Brain pericyte (primary cell): ENCODE data around the gene MRGPRF.

Experiments
- DNase-seq: peaks from one replicate; pipeline ENCODE4 v3.0.0-alpha.2; 2012; ENCODE audit warnings: low read depth, low spot score

MRGPRF gene

DNA sequence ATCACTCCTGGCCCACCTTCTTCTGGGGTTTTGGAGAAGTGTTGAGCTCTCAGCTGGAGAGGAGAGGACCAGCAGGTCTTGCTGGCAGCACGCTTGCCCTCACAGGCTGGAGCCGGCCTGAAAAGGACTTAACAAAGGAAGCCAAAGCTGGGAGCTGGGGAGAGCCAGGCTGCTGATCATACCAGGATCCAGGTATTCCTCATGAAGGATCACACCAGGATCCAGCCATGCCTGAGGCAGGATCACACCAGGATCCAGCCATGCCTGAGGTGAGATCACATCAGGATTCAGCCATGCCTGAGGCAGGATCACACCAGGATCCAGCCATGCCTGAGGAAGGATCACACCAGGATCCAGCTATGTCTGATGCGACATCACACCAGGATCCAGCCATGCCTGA, 49.3 kb downstream of the MRGPRF start:
- DNase-seq, result no peak

DNA sequence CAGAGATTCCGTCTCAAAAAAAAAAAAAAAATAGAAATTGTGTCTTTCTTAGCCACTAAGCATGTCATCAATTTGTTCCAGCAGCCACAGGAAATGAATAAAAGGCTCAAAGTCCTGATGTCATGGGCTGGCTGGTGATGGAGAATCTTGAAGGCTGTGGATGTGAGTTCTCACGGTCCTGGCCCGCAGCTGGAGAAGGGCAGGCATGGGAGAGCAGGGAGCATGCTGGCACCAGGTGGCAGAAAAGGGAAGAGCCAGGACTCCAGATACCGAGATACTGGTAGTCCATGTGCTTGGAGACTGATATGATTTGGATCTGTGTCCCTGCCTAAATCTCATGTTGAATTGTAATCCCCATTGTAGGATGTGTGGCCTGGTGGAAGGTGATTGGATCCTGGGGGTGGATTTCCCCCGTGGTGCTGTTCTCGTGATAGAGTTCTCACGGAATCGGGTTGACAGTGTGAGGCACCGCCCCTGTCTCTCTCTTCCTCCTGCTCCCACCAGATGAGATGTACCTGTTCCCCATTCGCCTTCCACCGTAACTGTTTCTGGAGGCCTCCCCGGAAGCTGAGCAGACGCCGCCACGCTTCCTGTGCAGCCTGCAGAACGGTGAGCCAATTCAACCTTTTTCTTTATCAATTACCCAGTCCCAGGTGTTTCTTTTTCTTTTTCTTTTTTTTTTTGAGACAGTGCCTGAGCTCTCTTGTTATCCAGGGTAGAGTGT, 50.4 kb downstream of the MRGPRF start:
- no peak for DNase-seq

DNA sequence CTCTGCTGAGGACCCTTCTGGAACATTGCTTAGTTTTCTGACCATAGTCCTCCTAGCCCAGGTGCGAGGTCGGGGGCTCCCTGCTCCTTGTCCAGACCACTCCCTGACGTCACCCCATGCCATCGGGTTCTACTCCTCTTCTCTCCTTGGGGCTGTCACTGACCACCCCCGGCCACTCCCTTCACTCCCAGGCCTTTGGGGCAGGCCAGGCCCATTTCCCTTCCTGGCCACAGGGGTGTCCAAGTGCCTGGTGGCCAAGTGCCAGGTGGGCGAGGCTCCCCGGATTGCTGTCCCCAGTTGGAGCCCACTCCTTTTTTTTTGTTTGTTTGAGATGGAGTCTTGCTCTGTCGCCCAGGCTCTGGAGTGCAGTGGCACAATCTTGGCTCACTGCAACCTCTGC, 51.8 kb downstream of the MRGPRF start:
- DNase-seq, result no peak

DNA sequence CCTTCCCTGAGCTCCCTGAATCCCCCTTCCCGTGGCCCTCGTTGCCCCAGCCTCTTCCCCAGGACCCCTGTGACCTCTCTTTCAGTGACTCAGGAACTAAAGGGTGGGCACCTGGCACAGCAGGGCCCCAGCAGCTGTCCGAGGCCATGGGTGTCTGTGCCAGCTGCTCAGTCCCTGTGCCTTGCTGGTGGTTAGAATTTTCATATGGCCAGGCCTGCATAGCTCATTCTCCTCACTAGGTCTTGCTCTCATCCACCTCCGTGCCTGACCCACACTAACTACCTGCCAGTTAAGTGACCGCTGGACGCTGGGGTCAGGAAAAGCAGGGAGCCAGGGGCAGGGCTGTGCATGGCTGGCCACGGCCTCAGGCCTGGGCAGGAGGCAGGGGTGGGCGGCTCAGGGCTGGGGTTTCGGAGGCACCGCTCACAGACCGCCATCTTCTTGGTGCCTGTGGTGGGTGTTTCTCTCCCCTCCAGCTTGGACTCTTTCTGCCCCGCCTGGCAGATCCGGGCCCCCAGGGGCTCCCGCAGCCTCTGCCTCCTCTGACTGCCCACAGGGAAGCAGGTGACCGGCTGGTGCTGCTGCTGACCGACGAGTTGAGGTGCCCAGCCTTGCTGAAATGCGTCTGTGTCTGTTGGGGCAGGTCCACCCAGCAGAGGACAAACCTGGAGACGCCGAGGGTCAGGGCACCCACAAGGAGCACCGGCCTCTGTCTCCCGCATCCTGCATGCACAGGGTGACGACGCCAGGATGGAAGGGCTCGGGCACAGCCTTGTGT, 52.6 kb downstream of the MRGPRF start:
- no peak for DNase-seq

DNA sequence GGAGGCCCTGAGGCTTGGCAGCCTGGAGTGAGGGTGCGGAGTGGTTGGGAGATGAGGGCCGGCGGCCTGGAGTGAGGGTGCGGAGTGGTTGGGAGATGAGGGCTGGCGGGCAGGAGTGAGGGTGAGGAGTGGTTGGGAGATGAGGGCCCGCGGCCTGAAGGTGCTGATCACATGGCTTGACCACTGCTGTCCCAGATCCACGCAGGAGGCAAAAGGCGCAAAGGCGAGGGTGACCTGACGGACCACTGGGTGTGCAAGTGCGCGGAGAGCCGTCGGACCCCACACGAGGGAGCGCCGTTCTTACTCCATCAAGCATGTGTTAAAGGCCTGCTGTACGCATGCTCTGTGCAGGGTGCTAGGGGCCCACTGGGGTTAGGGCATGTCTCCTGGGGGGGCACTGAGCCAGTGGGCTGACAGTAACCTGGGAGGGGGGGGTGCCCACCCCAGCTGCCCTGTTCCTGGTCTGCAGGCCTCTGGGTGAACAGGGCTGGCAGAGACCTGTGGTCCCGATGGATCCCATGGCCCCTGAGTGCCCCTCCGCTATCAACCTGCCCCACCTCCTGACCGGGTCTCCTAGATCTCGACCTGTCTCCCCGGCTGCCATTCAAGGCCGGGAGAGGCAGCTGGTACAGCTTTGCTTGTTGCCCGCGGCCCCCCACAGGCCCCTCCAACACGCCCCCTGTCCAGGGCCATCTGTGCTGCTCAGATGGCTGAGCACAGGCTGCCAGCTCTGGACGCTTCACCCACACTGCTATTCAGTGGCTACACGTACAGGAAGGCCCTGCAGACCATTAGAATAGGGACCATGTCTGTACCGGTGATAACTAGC, 53.4 kb downstream of the MRGPRF start:
- DNase-seq, result no peak

DNA sequence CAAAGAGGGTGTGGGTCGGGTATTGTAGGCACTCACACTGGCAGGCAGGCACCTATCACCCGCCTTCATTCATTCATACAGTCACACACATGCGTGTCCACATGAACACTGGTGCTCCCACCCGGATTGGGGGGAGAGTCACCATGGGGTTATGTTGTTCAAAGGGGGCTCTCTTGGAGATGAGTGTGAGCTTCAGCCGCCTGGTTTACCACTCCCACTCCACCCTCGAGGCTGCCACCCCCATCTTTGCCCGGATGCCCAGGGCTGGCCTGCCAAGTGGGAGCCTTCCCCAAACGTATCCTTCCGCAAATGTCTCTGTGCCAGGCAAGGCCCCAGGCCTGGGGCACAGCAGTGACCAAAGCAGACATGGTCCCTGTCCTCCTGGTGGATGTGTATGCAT, 54.8 kb downstream of the MRGPRF start:
- DNase-seq, result no peak

DNA sequence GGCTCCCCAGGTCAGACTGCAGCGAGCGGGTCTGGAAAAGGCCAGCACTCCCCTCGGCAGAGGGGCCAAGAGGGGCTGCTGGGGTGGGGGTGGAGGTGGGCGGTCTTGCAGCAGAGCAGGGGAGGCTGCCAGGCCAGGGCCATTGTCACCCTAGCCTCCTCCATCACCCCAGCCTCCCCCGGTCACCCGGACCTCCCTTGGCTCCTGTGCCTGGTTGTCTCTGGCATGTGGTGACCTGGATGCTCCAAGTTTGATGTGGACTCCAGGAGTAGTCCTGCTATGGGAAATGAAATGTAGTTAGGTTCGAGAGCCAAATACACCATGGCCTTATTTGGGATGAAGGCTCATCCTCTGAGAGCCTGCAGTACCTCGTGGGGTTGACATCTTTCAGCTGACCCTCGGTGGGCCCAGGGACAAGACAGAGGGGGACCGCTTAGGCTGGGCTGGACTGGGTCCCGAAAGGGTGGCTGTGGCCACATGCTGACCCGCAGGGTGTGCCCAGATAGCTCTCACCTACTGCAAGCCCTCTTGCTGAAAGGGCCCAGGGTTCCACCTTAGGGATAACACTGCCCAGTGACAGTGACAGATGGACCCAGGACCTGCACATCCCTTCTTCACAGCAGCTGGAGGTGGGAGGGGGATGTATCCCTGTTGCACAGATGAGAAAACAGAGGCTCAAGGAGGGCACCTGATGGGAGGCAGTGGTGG, 56.3 kb downstream of the MRGPRF start:
- no peak for DNase-seq

DNA sequence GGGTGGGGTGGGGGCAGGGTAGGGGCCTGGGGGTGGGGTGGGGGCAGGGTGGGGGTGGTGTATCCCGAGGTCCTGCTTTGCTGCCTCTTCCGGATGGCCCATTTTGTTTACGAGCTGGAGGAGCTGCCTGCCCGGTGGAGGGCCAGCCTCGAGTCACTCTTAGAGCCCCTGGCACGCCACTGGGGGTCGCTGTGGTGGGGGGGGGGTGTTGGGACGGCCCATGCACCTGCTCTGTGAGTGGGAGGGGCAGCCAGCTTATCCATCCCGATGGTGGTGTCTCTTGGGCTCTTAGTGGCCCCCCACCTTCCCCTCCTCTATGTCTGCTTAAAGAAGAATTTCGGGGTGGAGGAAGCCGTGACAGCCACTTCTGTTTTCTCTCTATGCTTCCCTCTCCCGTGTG, 56.9 kb downstream of the MRGPRF start:
- DNase-seq, result no peak

DNA sequence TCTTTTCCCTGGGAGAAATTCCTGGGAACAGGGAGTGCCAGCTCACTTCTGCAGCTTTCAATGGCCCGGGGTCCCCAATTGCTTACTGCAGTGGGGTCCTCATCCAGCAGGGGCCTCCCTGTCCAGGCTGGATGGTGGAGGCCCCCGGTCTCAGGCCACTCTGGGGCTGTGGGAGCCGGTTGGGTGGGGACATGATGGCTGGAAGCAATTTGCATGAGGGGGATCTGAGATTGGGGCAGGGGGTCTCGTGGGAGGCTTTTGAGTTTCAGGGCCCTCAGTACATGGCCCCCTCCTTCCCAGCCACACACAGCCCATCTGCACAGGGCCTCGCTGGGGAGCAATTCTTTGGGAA, 57.5 kb downstream of the MRGPRF start:
- DNase-seq, result no peak

DNA sequence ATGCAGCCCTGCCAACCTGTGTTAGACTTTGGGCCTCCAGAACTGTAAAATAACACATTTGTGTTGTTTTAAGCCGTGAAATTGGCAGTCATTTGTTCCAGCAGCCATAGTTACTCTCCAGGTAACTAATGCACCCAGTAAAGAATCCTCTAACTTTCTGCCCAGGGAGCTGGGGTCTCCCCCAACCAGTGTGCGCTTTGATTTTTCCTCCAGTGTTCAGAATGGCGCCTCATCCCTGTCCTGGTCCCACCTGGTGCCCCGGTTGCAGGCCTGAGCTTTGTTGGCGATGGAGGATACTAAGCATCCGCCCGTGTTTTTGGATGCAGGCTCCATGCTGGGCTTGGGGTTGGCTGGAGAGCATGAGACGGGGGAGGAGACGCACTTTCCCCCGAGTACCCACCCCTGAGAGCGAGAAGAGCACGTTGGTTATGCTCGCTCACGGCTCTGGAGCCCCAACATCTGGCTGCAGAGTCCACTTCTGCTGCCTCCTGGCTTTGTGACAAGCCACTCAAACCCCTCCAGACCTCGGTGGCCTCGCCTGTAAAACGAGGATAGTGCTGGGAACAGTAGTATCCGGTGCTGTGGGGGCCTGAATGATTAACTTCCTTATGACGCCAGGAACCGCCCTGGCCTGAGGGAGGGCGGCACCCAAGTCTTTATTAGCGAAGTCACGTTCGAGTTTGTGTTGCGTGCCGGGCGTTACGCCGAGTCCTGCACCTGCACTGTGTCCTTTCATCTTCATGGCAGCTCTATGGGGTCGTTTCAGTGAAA, 58.0 kb downstream of the MRGPRF start:
- no peak for DNase-seq
